Esophagus squamous epithelium (tissue), 4 donors: ENCODE measurements around the gene DNM3.

ENCODE experiments used
- CTCF ChIP-seq, 6 experiments: fragments of 450-650 bp in 4 of 6; fragments of 200-600 bp in 2 of 6; sonication (generic) in 2 of 6; IDR thresholded peaks; one replicate each; pipeline ENCODE4 v1.5.1; 2016 to 2019; ENCODE audit warnings: antibody characterized with exemption in 6 of 6, mild to moderate bottlenecking in 4 of 6, moderate library complexity in 4 of 6
- POLR2A ChIP-seq, 4 donors: fragments of 450-650 bp; IDR thresholded peaks; one replicate each; pipeline ENCODE4 v1.6.1; 2017; ENCODE audit warnings: antibody characterized with exemption in 4 of 4, mild to moderate bottlenecking in 4 of 4, moderate library complexity in 3 of 4

GRCh38 chr1:172450524-172450885, 609.2 kb downstream of the DNM3 start:
- TF ChIP-seq CTCF (IDR thresholded peaks at IDR 0.05) (no peak), POLR2A (IDR thresholded peaks at IDR 0.05) (no peak)
